ELR (cell line): ENCODE measurements around the gene MACF1.
"Not testable (repeated sequence)": the region's sequence is repeated elsewhere in the genome, so short reads cannot be mapped to it uniquely, and the experiment has no call there.

Source experiments
- DNase-seq: peaks from one replicate; pipeline ENCODE4 v3.0.0-alpha.2; 2015; ENCODE audit warnings: low read depth

MACF1 gene

GRCh38 chr1:39204441-39205081, at the start of gene MACF1:
TSS of gene MACF1 (plus strand) at chr1:39204695. CDS start at chr1:39205023, 328 bp downstream.
- DNase-seq = peak; percentile 92

- no peak for DNase-seq
Observed at GRCh38 chr1:39157304-39157703, 47.2 kb upstream of the MACF1 start.

- no peak for DNase-seq
Observed at GRCh38 chr1:39158327-39159086, 46.0 kb upstream of the MACF1 start.

GRCh38 chr1:39159224-39160036, 45.1 kb upstream of the MACF1 start:
- peak; percentile 31 for DNase-seq

GRCh38 chr1:39160703-39161102, 43.8 kb upstream of the MACF1 start:
- no peak for DNase-seq

- not testable (repeated sequence) for DNase-seq
Observed at GRCh38 chr1:39161811-39162210, 42.7 kb upstream of the MACF1 start.

GRCh38 chr1:39163469-39163868, 41.0 kb upstream of the MACF1 start:
- no peak for DNase-seq

GRCh38 chr1:39164256-39164655, 40.2 kb upstream of the MACF1 start:
- DNase-seq = no peak

GRCh38 chr1:39165049-39165448, 39.4 kb upstream of the MACF1 start:
- no peak for DNase-seq

- DNase-seq = no peak
Observed at GRCh38 chr1:39165488-39165887, 39.0 kb upstream of the MACF1 start.

GRCh38 chr1:39167632-39168209, 36.8 kb upstream of the MACF1 start:
- peak; percentile 56 for DNase-seq

- no peak for DNase-seq
Observed at GRCh38 chr1:39168301-39169080, 36.0 kb upstream of the MACF1 start.

GRCh38 chr1:39170731-39171667, 33.5 kb upstream of the MACF1 start:
- no peak for DNase-seq

GRCh38 chr1:39173119-39173994, 31.1 kb upstream of the MACF1 start:
- DNase-seq = no peak

GRCh38 chr1:39173995-39174380, 30.5 kb upstream of the MACF1 start:
- DNase-seq = no peak

- no peak for DNase-seq
Observed at GRCh38 chr1:39174390-39175081, 30.0 kb upstream of the MACF1 start.

GRCh38 chr1:39177706-39178105, 26.8 kb upstream of the MACF1 start:
- DNase-seq = peak; percentile 59

GRCh38 chr1:39178541-39179431, 25.7 kb upstream of the MACF1 start:
- peak; percentile 96 for DNase-seq
